H1 (cell line): ENCODE results near the gene MYOG. TPM values are rescaled to one million over a fixed set of nuclear protein-coding genes. Genes with fewer than 3 reads are reported as not detected.

Source experiments
- CTCF ChIA-PET: fragments of 300-600 bp; sonication (Branson Sonifier 250); formaldehyde crosslinking; loops from one replicate; lab custom pipeline; 2021; ENCODE audit not compliant: partially characterized antibody; lab: Charles Lee
- POLR2A ChIA-PET: fragments of 300-600 bp; sonication (Branson Sonifier 250); formaldehyde crosslinking; loops from one replicate; lab custom pipeline; 2021; ENCODE audit warnings: inconsistent platforms; ENCODE audit not compliant: partially characterized antibody; lab: Charles Lee
- DNase-seq, 2 experiments: peaks; one replicate each; pipeline versions ENCODE4 v3.0.0 to v3.0.0-alpha.2; 2010 to 2022; ENCODE audit warnings: low spot score in 2 of 2, low read depth in 1 of 2, mixed read lengths in 1 of 2
- FAIRE-seq: peaks from 2 replicates; lab custom pipeline; 2011; peaks lifted over from hg19 to GRCh38; lab: Jason Lieb, UNC
- H2AFZ ChIP-seq: 2 replicates; pipeline ENCODE4 v1.8.1; 2012; ENCODE audit warnings: low read length, inconsistent platforms
- H2AK5ac ChIP-seq: 2 replicates; pipeline ENCODE4 v1.6.1; 2013; ENCODE audit warnings: low read depth, low read length
- H2BK120ac ChIP-seq: replicated peaks from 2 replicates; pipeline ENCODE3; 2013; ENCODE audit warnings: low read depth, low read length, inconsistent platforms
- H2BK12ac ChIP-seq: 2 replicates; pipeline ENCODE4 v1.6.1; 2013; ENCODE audit warnings: low read depth, low read length
- H2BK15ac ChIP-seq: 2 replicates; pipeline ENCODE4 v1.6.1; 2013; ENCODE audit warnings: low read length
- H2BK20ac ChIP-seq: 2 replicates; pipeline ENCODE4 v1.6.1; 2013; ENCODE audit warnings: low read length
- H2BK5ac ChIP-seq: 2 replicates; pipeline ENCODE4 v1.6.1; 2013; ENCODE audit warnings: low read depth, low read length
- H3K14ac ChIP-seq: 2 replicates; pipeline ENCODE4 v1.6.1; 2013; ENCODE audit warnings: inconsistent platforms; ENCODE audit not compliant: insufficient read length
- H3K18ac ChIP-seq: 2 replicates; pipeline ENCODE4 v1.6.1; 2013; ENCODE audit warnings: low read length; ENCODE audit errors: extremely low read depth
- H3K23ac ChIP-seq: 2 replicates; pipeline ENCODE4 v1.6.1; 2013; ENCODE audit warnings: inconsistent platforms; ENCODE audit not compliant: insufficient read length
- H3K23me2 ChIP-seq: 2 replicates; pipeline ENCODE4 v1.6.1; 2013; ENCODE audit warnings: low read depth, low read length
- H3K27ac ChIP-seq: 2 replicates; pipeline ENCODE4 v1.6.1; 2011; ENCODE audit warnings: low read depth, low read length, inconsistent platforms
- H3K27me3 ChIP-seq, 4 experiments: replicated peaks in 1 of 4; 1 replicate in 1 of 4; 2 replicates in 3 of 4; pipeline versions ENCODE4 v1.6.1 to v1.8.1; 2011 to 2013; ENCODE audit warnings: low read length in 3 of 4, mild to moderate bottlenecking in 3 of 4, inconsistent platforms in 2 of 4, mixed read lengths in 2 of 4, moderate library complexity in 1 of 4; ENCODE audit not compliant: control insufficient read depth in 3 of 4, insufficient read depth in 3 of 4; ENCODE audit errors: extremely low read depth in 1 of 4
- H3K36me3 ChIP-seq, 4 experiments: 2 replicates each; pipeline versions ENCODE4 v1.6.1 to v1.8.1; 2011 to 2013; ENCODE audit warnings: mild to moderate bottlenecking in 4 of 4, low read length in 3 of 4, moderate library complexity in 2 of 4, control low read depth in 1 of 4, inconsistent platforms in 1 of 4; ENCODE audit not compliant: insufficient read depth in 4 of 4, control insufficient read depth in 2 of 4
- H3K4ac ChIP-seq: replicated peaks from 2 replicates; pipeline ENCODE3; 2013; ENCODE audit warnings: low read length, low read depth, mixed read lengths, inconsistent platforms; ENCODE audit not compliant: insufficient read length
- H3K4me1 ChIP-seq, 4 experiments: replicated peaks in 1 of 4; 1 replicate in 1 of 4; 2 replicates in 3 of 4; pipeline versions ENCODE4 v1.6.1 to v1.8.1; 2011 to 2013; ENCODE audit warnings: low read length in 3 of 4, inconsistent platforms in 2 of 4, mixed read lengths in 1 of 4; ENCODE audit not compliant: insufficient read depth in 4 of 4, control insufficient read depth in 3 of 4
- H3K4me2 ChIP-seq, 2 experiments: 2 replicates each; pipeline versions ENCODE4 v1.6.1 to v1.8.1; 2011 to 2013; ENCODE audit warnings: low read depth in 2 of 2, low read length in 2 of 2, control low read depth in 1 of 2, inconsistent platforms in 1 of 2, mild to moderate bottlenecking in 1 of 2; ENCODE audit not compliant: insufficient read depth in 1 of 2
- H3K4me3 ChIP-seq, 4 experiments: fragments of 200-600, 300-600 bp in 1 of 4; sonication (generic), shearing (Covaris generic), sonication (Bioruptor Twin) in 1 of 4; 2 replicates each; pipeline versions ENCODE4 v1.5.1 to v1.8.1; 2011 to 2016; ENCODE audit warnings: low read length in 4 of 4, low read depth in 3 of 4, control low read depth in 2 of 4, inconsistent platforms in 2 of 4, mild to moderate bottlenecking in 2 of 4, mixed read lengths in 1 of 4, moderate library complexity in 1 of 4; ENCODE audit not compliant: insufficient read depth in 2 of 4; ENCODE audit errors: extremely low read depth in 1 of 4
- H3K56ac ChIP-seq: replicated peaks from 2 replicates; pipeline ENCODE3; 2013; ENCODE audit warnings: low read depth, mild to moderate bottlenecking, mixed read lengths, low read length, inconsistent platforms; ENCODE audit not compliant: insufficient read length
- H3K79me1 ChIP-seq: 2 replicates; pipeline ENCODE4 v1.6.1; 2013; ENCODE audit warnings: low read depth, low read length, control low read depth
- H3K79me2 ChIP-seq, 2 experiments: 2 replicates each; pipeline versions ENCODE4 v1.6.1 to v1.8.1; 2012 to 2013; ENCODE audit warnings: low read length in 2 of 2, mild to moderate bottlenecking in 2 of 2, inconsistent platforms in 1 of 2; ENCODE audit not compliant: insufficient read depth in 2 of 2, control insufficient read depth in 1 of 2
- H3K9ac ChIP-seq, 4 experiments: replicated peaks in 1 of 4; 1 replicate in 1 of 4; 2 replicates in 3 of 4; pipeline versions ENCODE4 v1.6.1 to v1.8.1; 2011 to 2013; ENCODE audit warnings: low read depth in 3 of 4, low read length in 3 of 4, control low read depth in 2 of 4, mild to moderate bottlenecking in 2 of 4, moderate library complexity in 2 of 4, inconsistent platforms in 1 of 4; ENCODE audit errors: extremely low read depth in 1 of 4
- H3K9me3 ChIP-seq, 2 experiments: 2 replicates each; pipeline versions ENCODE4 v1.6.1 to v1.8.1; 2012 to 2013; ENCODE audit warnings: mild to moderate bottlenecking in 2 of 2, moderate library complexity in 2 of 2, control low read depth in 1 of 2, inconsistent platforms in 1 of 2, low read depth in 1 of 2, low read length in 1 of 2, mixed read lengths in 1 of 2; ENCODE audit not compliant: insufficient read depth in 2 of 2
- H4K20me1 ChIP-seq, 2 experiments: replicated peaks in 1 of 2; 2 replicates each; pipeline versions ENCODE3 to v1.8.1; 2011 to 2013; ENCODE audit warnings: inconsistent platforms in 2 of 2, low read length in 2 of 2, mild to moderate bottlenecking in 1 of 2; ENCODE audit not compliant: insufficient read depth in 2 of 2, control insufficient read depth in 1 of 2
- H4K5ac ChIP-seq: 2 replicates; pipeline ENCODE4 v1.6.1; 2013; ENCODE audit warnings: low read length, low read depth, mixed read lengths, inconsistent platforms; ENCODE audit not compliant: insufficient read length
- H4K8ac ChIP-seq: 2 replicates; pipeline ENCODE4 v1.8.0; 2013; ENCODE audit warnings: mild to moderate bottlenecking, moderate library complexity, low read length, inconsistent platforms; ENCODE audit not compliant: insufficient read depth; ENCODE audit errors: extremely low read depth
- H4K91ac ChIP-seq: replicated peaks from 2 replicates; pipeline ENCODE3; 2013; ENCODE audit warnings: low read length, mixed read lengths, inconsistent platforms; ENCODE audit not compliant: insufficient read length
- BCL11A ChIP-seq, 2 experiments: IDR thresholded peaks; one replicate each; pipeline ENCODE4 v1.6.1; 2011; ENCODE audit warnings: low read depth in 2 of 2, low read length in 2 of 2, mild to moderate bottlenecking in 2 of 2
- CBX5 ChIP-seq: fragments of 300-800, 300-1000 bp; sonication (generic); IDR thresholded peaks from 2 replicates; pipeline ENCODE4 v1.7.1; 2016; ENCODE audit warnings: antibody characterized with exemption, low read length, low read depth
- CEBPB ChIP-seq: IDR thresholded peaks from 2 replicates; pipeline ENCODE4 v1.6.1; 2012; ENCODE audit warnings: low read depth, low read length
- HDAC6 ChIP-seq: IDR thresholded peaks from one replicate; pipeline ENCODE4 v1.7.1; 2012; ENCODE audit warnings: low read depth, mild to moderate bottlenecking, inconsistent platforms, low read length, moderate library complexity
- JUN ChIP-seq: IDR thresholded peaks from 2 replicates; pipeline ENCODE4 v1.6.1; 2011; ENCODE audit warnings: low read depth, mild to moderate bottlenecking, improper control_type of control experiment, low read length
- MAX ChIP-seq: IDR thresholded peaks from 2 replicates; pipeline ENCODE4 v1.6.1; 2012; ENCODE audit warnings: inconsistent platforms
- POU5F1 ChIP-seq: IDR thresholded peaks from 2 replicates; pipeline ENCODE4 v1.6.1; 2011; ENCODE audit warnings: low read depth, mild to moderate bottlenecking, low read length, moderate library complexity
- RFX5 ChIP-seq: IDR thresholded peaks from 2 replicates; pipeline ENCODE4 v1.6.1; 2011; ENCODE audit warnings: low read depth, low read length, improper control_type of control experiment, borderline replicate concordance
- TAF7 ChIP-seq: optimal IDR thresholded peaks from 2 replicates; pipeline ENCODE3; 2011; ENCODE audit warnings: low read depth, mild to moderate bottlenecking, inconsistent platforms, low read length, moderate library complexity, borderline replicate concordance
- USF2 ChIP-seq: IDR thresholded peaks from 2 replicates; pipeline ENCODE4 v1.6.1; 2011; ENCODE audit warnings: low read length, improper control_type of control experiment
- WGBS, 2 experiments: shearing (Covaris generic) in 1 of 2; methylation state at CpG; one replicate each; pipeline versions ENCODE4 v1.1.6 to v1.1.7; 2013 to 2015; ENCODE audit warnings: low lambda C conversion rate in 2 of 2, mixed read lengths in 2 of 2, inconsistent platforms in 1 of 2, low coverage in 1 of 2, missing lambda C conversion rate in 1 of 2; ENCODE audit not compliant: insufficient replicate concordance in 2 of 2, insufficient coverage in 1 of 2, insufficient read length in 1 of 2; ENCODE audit errors: extremely low coverage in 1 of 2, missing lambda C conversion rate in 1 of 2; 5-methylcytosine and 5-hydroxymethylcytosine counted together
- polyA plus RNA-seq, 7 experiments: library from polyadenylated mRNA; depleted of rRNA in 3 of 7; stranded (reverse) in 5 of 7; unstranded in 2 of 7; fragments of >200 nt in 5 of 7; fragments of 200-250 nt in 2 of 7; gene quantifications; 1 replicate in 5 of 7; 2 replicates in 1 of 7; 4 replicates in 1 of 7; pipeline versions ENCODE4 v1.2.1 to v1.2.3, GENCODE V29; 2011 to 2013; ENCODE audit warnings: missing spikeins in 2 of 7, mixed read lengths in 2 of 7
- total RNA-seq: library from RNA; stranded (reverse); fragmentation: NEBNext Ultra II Directional; extraction: Animal tissue kit (Norgen Biotek cat#: 25700); gene quantifications from 2 replicates; pipeline ENCODE4 v1.2.1, GENCODE V29; 2021

Gene MYOG
- total and polyA plus RNA-seq, 2 of the 8 experiments (the other 6 are each of a cell fraction or from before 2014, with no cell fraction given): not detected

- Histone ChIP-seq H3K27me3 (peaks cover 5 to 32% (median 18%) of the 10 kb centered on the region in 4 experiments), H3K4me3 (peak within 1 kb of the TSS; percentile 16 to 64 (median 56)), H4K5ac (no peak within 1 kb of the TSS), H2BK12ac (peak within 1 kb of the TSS; percentile 71; the same call in 1 of the 2 replicates), H3K4me2 (peak within 1 kb of the TSS; percentile 62 to 83), H3K36me3 (no peaks in the 10 kb centered on the region), H2AK5ac (no peak within 1 kb of the TSS), H3K4ac (no peak within 1 kb of the TSS), H3K9ac (no peak within 1 kb of the TSS; a peak in 1 of 7 replicates), H3K79me1 (no peaks in the 10 kb centered on the region), H3K23me2 (peaks cover 2% of the 10 kb centered on the region; the same call in 1 of the 2 replicates), H4K20me1 (no peaks in the 10 kb centered on the region), H3K79me2 (no peaks in the 10 kb centered on the region), H3K9me3 (no peaks in the 10 kb centered on the region), H3K27ac (no peak within 1 kb of the TSS), H3K18ac (no peak within 1 kb of the TSS; the same call in 1 of the 2 replicates), H3K14ac (no peak within 1 kb of the TSS), H2BK15ac (peak within 1 kb of the TSS; percentile 90), H2BK20ac (peak within 1 kb of the TSS; percentile 48; the same call in 1 of the 2 replicates), H3K56ac (no peak within 1 kb of the TSS), H2BK120ac (no peak within 1 kb of the TSS), H4K8ac (peak within 1 kb of the TSS; percentile 90), H4K91ac (peak within 1 kb of the TSS; percentile 69), H2BK5ac (no peak within 1 kb of the TSS), H3K4me1 (peaks cover 3 to 22% (median 13%) of the 10 kb centered on the region in 4 experiments), H3K23ac (no peak within 1 kb of the TSS), H2AFZ (peak within 1 kb of the TSS; percentile 87; the same call in 1 of the 2 replicates)
- CTCF ChIA-PET: interaction anchor here (0.6 to 49.1 kb wide), 30 partner anchors 9 to 348 kb away, joined by 3 to 1071 read pairs (median 4); partner anchors contain the start of genes CHI3L1, MYBPH, MYOG and PPFIA4
- DNase-seq: peak in 1 of 2 experiments; percentile 82
- POLR2A ChIA-PET: interaction anchor here (0.6 to 1.6 kb wide), 5 partner anchors 8 to 270 kb away, joined by 3 to 8 read pairs (median 4); no protein-coding TSS in a partner anchor
- 5% methylated on average over 35 of the region's 51 CpGs; no CpG with 5 or more reads in 1 of the 2 experiments for WGBS, 2 experiments
- FAIRE-seq: no peak
- TF ChIP-seq CEBPB (no peak), HDAC6 (no peak), RFX5 (no peak), JUN (no peak), USF2 (peak; percentile 45; the same call in 1 of the 2 replicates), MAX (peak; percentile 86), TAF7 (no peak), POU5F1 (no peak), CBX5 (no peak), BCL11A (IDR thresholded peaks at IDR 0.05; ENCODE audit: low read depth in 2 of 2, low read length in 2 of 2) (no peak)
Measured at GRCh38 chr1:203127666-203128430, 42.0 kb upstream of the MYOG start, which contains the start of gene ADORA1. TSS of gene ADORA1 (plus strand) at chr1:203127726. CDS start at chr1:203128842, 1,116 bp downstream.
